K562 (cell line): ENCODE measurements around the gene CA7. TPM values are rescaled to one million over a fixed set of nuclear protein-coding genes. Genes with fewer than 3 reads are reported as not detected.

Experiments used
- FOXA3 ChIP-seq, 2 experiments: fragments of 450-650 bp in 1 of 2; sonication (generic) in 1 of 2; formaldehyde crosslinking; IDR thresholded peaks in 1 of 2; conservative IDR thresholded peaks in 1 of 2; 2 replicates each; pipeline versions ENCODE4 v1.4.0 to v1.8.0; 2020 to 2022; ENCODE audit warnings: mild to moderate bottlenecking in 2 of 2, missing genetic modification reagents in 1 of 2
- FOXJ3 ChIP-seq: sonication (generic); formaldehyde crosslinking; IDR thresholded peaks from 2 replicates; pipeline ENCODE4 v1.4.0; 2020; ENCODE audit warnings: mild to moderate bottlenecking, missing genetic modification reagents
- JUND ChIP-seq, 2 experiments: IDR thresholded peaks; 2 replicates in 1 of 2; 3 replicates in 1 of 2; pipeline ENCODE4 v1.6.1; 2011; ENCODE audit warnings: borderline replicate concordance in 2 of 2, low read depth in 2 of 2, low read length in 2 of 2, improper control_type of control experiment in 1 of 2, missing biosample characterization in 1 of 2, missing genetic modification characterization in 1 of 2, missing genetic modification reagents in 1 of 2
- PTBP1 ChIP-seq: fragments of 200-400 bp; formaldehyde crosslinking; IDR thresholded peaks from 2 replicates; pipeline ENCODE4 v1.6.1; 2017; ENCODE audit warnings: low read depth, low read length
- RNF2 ChIP-seq: sonication (generic); IDR thresholded peaks from 2 replicates; pipeline ENCODE4 v1.6.1; 2016
- SMAD1 ChIP-seq: fragments of 150-350 bp; IDR thresholded peaks from 2 replicates; pipeline ENCODE4 v1.6.1; 2014; ENCODE audit warnings: low read length, low read depth; ENCODE audit not compliant: partially characterized antibody
- STAG1 ChIP-seq: sonication (generic); formaldehyde crosslinking; IDR thresholded peaks from 2 replicates; pipeline ENCODE4 v1.5.0; 2020; ENCODE audit warnings: missing genetic modification reagents, borderline replicate concordance
- STAT5B ChIP-seq: fragments of 250-450 bp; sonication (Bioruptor Pico); IDR thresholded peaks from 2 replicates; pipeline ENCODE4 v1.8.0; 2021; ENCODE audit warnings: mild to moderate bottlenecking, inconsistent platforms
- TCF3 ChIP-seq: sonication (generic); formaldehyde crosslinking; IDR thresholded peaks from 2 replicates; pipeline ENCODE4 v1.4.0; 2020; ENCODE audit warnings: mild to moderate bottlenecking, missing genetic modification reagents
- TRIM28 ChIP-seq: fragments of 450-650 bp; IDR thresholded peaks from 2 replicates; pipeline ENCODE4 v1.6.1; 2017
- ZNF408 ChIP-seq: fragments of 250-450 bp; sonication (Bioruptor Pico); IDR thresholded peaks from 2 replicates; pipeline ENCODE4 v1.4.0; 2020; ENCODE audit warnings: low read depth, mild to moderate bottlenecking, moderate library complexity
- polyA plus RNA-seq, 8 experiments: library from polyadenylated mRNA; depleted of rRNA in 4 of 8; stranded (reverse) in 5 of 8; unstranded in 3 of 8; fragments of >200 nt; fragmentation: Nextera tagmentation in 2 of 8; fragmentation: Illumina TruSeq in 1 of 8; extraction: Ambion mirVana in 2 of 8; extraction: Trizol in 1 of 8; gene quantifications; 2 replicates each; pipeline versions ENCODE4 v1.2.1 to v1.2.3, GENCODE V29; 2011 to 2014; ENCODE audit warnings: inconsistent platforms in 1 of 8, missing spikeins in 1 of 8
- total RNA-seq, 7 experiments: library from RNA; depleted of rRNA in 6 of 7; stranded (reverse); fragments of >200 nt in 6 of 7; fragmentation: Illumina TruSeq in 2 of 7; extraction: Trizol in 2 of 7; gene quantifications; 2 replicates each; pipeline versions ENCODE4 v1.2.1 to v1.2.3, GENCODE V29; 2011 to 2021; ENCODE audit warnings: low replicate concordance in 1 of 7
- TF ChIP-seq, protein P1 (sequence below), 3 experiments: IDR thresholded peaks in 2 of 3; conservative IDR thresholded peaks in 1 of 3; 2 replicates each; pipeline ENCODE4 v1.5.1; 2011 to 2012; ENCODE audit warnings: low read length in 3 of 3, mild to moderate bottlenecking in 3 of 3, control low read depth in 2 of 3, improper control_type of control experiment in 1 of 3, inconsistent platforms in 1 of 3, low read depth in 1 of 3, mixed read lengths in 1 of 3, moderate library complexity in 1 of 3; ENCODE audit not compliant: insufficient read depth in 2 of 3
- TF ChIP-seq, protein P2 (sequence below): fragments of 450-650 bp; IDR thresholded peaks from 2 replicates; pipeline ENCODE4 v1.6.1; 2016; ENCODE audit warnings: low read depth
- TF ChIP-seq, protein P3 (sequence below): fragments of 250-450 bp; sonication (Bioruptor Pico); IDR thresholded peaks from 2 replicates; pipeline ENCODE4 v1.6.1; 2021; ENCODE audit warnings: mild to moderate bottlenecking
- TF ChIP-seq, protein P4 (sequence below): IDR thresholded peaks from 2 replicates; pipeline ENCODE4 v1.6.1; 2016; ENCODE audit warnings: missing genetic modification characterization, missing compliant biosample characterization

Gene CA7
- total and polyA plus RNA-seq, 9 of the 15 experiments (the other 6 are each of a cell fraction or from before 2014, with no cell fraction given): 0.03 to 0.07 (median 0.05) TPM; not detected in 5

DNA sequence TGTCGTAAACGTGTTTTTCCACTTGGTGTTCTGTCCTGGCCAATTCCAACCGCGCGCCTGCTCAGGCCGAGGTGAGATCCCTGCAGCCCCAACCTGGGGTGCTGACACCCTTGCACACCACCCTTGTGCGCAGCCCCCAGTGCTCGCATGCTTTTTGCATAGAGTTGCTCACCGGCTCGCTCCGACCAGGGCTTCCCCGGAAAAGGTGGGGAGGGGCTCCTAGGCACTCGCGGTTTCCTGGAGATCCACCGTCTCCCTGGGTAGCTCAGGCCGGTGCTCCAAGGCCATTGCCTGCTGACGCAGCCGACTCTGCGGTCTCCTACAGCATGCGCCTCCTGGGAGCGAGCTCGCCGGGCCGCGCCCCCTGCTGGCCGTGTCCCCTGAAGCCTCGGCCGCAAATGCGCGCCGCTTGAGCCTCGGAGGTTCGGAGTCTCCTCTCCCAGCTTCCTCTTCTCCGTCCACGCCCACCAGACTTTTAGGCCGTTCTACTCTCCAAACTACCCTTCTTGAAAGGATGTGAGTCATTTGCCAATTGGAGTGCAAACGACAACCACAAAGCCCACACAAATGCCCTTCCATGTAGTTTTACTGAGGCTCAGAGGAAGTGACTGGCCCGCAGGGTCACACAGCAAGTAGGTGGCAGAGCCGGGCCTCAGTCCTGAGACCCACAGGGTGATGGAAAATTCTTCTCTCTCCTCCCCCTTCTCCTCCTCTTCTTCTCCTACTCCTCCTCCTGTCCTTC lies 28.9 kb downstream of the CA7 start (continued):
- TF ChIP-seq, protein P1, sequence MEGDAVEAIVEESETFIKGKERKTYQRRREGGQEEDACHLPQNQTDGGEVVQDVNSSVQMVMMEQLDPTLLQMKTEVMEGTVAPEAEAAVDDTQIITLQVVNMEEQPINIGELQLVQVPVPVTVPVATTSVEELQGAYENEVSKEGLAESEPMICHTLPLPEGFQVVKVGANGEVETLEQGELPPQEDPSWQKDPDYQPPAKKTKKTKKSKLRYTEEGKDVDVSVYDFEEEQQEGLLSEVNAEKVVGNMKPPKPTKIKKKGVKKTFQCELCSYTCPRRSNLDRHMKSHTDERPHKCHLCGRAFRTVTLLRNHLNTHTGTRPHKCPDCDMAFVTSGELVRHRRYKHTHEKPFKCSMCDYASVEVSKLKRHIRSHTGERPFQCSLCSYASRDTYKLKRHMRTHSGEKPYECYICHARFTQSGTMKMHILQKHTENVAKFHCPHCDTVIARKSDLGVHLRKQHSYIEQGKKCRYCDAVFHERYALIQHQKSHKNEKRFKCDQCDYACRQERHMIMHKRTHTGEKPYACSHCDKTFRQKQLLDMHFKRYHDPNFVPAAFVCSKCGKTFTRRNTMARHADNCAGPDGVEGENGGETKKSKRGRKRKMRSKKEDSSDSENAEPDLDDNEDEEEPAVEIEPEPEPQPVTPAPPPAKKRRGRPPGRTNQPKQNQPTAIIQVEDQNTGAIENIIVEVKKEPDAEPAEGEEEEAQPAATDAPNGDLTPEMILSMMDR (IDR thresholded peaks at IDR 0.05 in 2 of 3, conservative IDR thresholded peaks at IDR 0.05 in 1 of 3; ENCODE audit: insufficient read depth in 2 of 3, low read depth in 1 of 3, low read length in 3 of 3): peak; percentile 94 to 97 (median 95)
- TF ChIP-seq, protein P2, sequence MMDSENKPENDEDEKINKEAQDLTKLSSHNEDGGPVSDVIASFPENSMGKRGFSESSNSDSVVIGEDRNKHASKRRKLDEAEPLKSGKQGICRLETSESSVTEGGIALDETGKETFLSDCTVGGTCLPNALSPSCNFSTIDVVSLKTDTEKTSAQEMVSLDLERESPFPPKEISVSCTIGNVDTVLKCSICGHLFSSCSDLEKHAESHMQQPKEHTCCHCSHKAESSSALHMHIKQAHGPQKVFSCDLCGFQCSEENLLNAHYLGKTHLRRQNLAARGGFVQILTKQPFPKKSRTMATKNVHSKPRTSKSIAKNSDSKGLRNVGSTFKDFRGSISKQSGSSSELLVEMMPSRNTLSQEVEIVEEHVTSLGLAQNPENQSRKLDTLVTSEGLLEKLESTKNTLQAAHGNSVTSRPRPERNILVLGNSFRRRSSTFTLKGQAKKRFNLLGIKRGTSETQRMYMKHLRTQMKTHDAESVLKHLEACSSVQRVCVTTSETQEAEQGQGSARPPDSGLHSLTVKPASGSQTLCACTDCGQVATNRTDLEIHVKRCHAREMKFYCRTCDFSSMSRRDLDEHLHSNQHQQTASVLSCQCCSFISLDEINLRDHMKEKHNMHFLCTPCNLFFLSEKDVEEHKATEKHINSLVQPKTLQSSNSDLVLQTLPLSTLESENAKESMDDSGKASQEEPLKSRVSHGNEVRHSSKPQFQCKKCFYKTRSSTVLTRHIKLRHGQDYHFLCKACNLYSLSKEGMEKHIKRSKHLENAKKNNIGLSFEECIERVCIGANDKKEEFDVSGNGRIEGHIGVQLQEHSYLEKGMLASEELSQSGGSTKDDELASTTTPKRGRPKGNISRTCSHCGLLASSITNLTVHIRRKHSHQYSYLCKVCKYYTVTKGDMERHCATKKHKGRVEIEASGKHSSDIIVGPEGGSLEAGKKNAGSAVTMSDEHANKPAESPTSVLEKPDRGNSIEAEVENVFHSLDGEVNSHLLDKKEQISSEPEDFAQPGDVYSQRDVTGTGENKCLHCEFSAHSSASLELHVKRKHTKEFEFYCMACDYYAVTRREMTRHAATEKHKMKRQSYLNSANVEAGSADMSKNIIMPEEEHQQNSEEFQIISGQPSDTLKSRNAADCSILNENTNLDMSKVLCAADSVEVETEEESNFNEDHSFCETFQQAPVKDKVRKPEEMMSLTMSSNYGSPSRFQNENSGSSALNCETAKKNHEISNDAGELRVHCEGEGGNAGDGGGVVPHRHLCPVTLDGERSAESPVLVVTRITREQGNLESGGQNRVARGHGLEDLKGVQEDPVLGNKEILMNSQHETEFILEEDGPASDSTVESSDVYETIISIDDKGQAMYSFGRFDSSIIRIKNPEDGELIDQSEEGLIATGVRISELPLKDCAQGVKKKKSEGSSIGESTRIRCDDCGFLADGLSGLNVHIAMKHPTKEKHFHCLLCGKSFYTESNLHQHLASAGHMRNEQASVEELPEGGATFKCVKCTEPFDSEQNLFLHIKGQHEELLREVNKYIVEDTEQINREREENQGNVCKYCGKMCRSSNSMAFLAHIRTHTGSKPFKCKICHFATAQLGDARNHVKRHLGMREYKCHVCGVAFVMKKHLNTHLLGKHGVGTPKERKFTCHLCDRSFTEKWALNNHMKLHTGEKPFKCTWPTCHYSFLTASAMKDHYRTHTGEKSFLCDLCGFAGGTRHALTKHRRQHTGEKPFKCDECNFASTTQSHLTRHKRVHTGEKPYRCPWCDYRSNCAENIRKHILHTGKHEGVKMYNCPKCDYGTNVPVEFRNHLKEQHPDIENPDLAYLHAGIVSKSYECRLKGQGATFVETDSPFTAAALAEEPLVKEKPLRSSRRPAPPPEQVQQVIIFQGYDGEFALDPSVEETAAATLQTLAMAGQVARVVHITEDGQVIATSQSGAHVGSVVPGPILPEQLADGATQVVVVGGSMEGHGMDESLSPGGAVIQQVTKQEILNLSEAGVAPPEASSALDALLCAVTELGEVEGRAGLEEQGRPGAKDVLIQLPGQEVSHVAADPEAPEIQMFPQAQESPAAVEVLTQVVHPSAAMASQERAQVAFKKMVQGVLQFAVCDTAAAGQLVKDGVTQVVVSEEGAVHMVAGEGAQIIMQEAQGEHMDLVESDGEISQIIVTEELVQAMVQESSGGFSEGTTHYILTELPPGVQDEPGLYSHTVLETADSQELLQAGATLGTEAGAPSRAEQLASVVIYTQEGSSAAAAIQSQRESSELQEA: no peak
- TF ChIP-seq JUND (IDR thresholded peaks at IDR 0.05; ENCODE audit: borderline replicate concordance, low read depth, low read length) (peak; percentile 87), JUND (tag; IDR thresholded peaks at IDR 0.05; ENCODE audit: borderline replicate concordance, low read depth, low read length) (peak; percentile 68; the same call in 2 of the 3 replicates), PTBP1 (0 out of 2 replicates have a peak, but pooled peaks have one; percentile 49), ZNF408 (CRISPR knock-in tag) (no peak), TRIM28 (no peak), STAG1 (CRISPR knock-in tag) (peak; percentile 68; the same call in 1 of the 2 replicates), SMAD1 (no peak), STAT5B (no peak), FOXA3 (CRISPR knock-in tag; conservative IDR thresholded peaks at IDR 0.05 in 1 of 2, IDR thresholded peaks at IDR 0.05 in 1 of 2) (no peak), FOXJ3 (CRISPR knock-in tag) (no peak), TCF3 (CRISPR knock-in tag) (no peak), RNF2 (peak; percentile 81)
- TF ChIP-seq, protein P3, sequence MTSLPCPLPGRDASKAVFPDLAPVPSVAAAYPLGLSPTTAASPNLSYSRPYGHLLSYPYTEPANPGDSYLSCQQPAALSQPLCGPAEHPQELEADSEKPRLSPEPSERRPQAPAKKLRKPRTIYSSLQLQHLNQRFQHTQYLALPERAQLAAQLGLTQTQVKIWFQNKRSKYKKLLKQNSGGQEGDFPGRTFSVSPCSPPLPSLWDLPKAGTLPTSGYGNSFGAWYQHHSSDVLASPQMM (CRISPR knock-in tag): no peak
- TF ChIP-seq, protein P4, sequence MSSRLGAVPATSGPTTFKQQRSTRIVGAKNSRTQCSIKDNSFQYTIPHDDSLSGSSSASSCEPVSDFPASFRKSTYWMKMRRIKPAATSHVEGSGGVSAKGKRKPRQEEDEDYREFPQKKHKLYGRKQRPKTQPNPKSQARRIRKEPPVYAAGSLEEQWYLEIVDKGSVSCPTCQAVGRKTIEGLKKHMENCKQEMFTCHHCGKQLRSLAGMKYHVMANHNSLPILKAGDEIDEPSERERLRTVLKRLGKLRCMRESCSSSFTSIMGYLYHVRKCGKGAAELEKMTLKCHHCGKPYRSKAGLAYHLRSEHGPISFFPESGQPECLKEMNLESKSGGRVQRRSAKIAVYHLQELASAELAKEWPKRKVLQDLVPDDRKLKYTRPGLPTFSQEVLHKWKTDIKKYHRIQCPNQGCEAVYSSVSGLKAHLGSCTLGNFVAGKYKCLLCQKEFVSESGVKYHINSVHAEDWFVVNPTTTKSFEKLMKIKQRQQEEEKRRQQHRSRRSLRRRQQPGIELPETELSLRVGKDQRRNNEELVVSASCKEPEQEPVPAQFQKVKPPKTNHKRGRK (tag): peak; percentile 50; the same call in 1 of the 2 replicates
